IMR-90 (cell line): Measurements from ENCODE around the gene ZNF778. TPM values are rescaled to one million over a fixed set of nuclear protein-coding genes. Genes with fewer than 3 reads are reported as not detected.

Experiments
- ATAC-seq: fragments of 200-7000 bp; cut with Tn5 transposase; 2 replicates; pipeline ENCODE4 v1.9.1; 2020; ENCODE audit warnings: low read depth, mild to moderate bottlenecking, moderate library complexity
- BruUV-seq: library from RNA; stranded (reverse); fragments of 400-500 nt; replicated peaks from 2 replicates; lab custom pipeline; 2021; lab: Mats Ljungman, UMichigan
- CTCF ChIA-PET: fragments of 300-600 bp; formaldehyde crosslinking; extraction: SDS; loops from one replicate; lab custom pipeline; 2021; ENCODE audit warnings: antibody characterized with exemption; lab: Yijun Ruan, JAX
- POLR2A ChIA-PET: fragments of 300-600 bp; sonication (Branson Sonifier 250); formaldehyde crosslinking; loops from one replicate; lab custom pipeline; 2022; ENCODE audit warnings: antibody characterized with exemption; ENCODE audit not compliant: unreplicated experiment; lab: Charles Lee
- DNase-seq: peaks from one replicate; pipeline ENCODE4 v3.0.0; 2013
- H2AFZ ChIP-seq: replicated peaks from 2 replicates; pipeline ENCODE3; 2013; ENCODE audit warnings: low read length, mild to moderate bottlenecking; ENCODE audit not compliant: poor library complexity
- H2AK5ac ChIP-seq: 2 replicates; pipeline ENCODE4 v1.6.1; 2013; ENCODE audit warnings: low read depth, low read length, inconsistent platforms
- H2AK9ac ChIP-seq: replicated peaks from 2 replicates; pipeline ENCODE3; 2013; ENCODE audit warnings: mild to moderate bottlenecking, low read depth, low read length, moderate library complexity; ENCODE audit not compliant: poor library complexity
- H2BK120ac ChIP-seq: 2 replicates; pipeline ENCODE4 v1.6.1; 2013; ENCODE audit warnings: low read depth, low read length, inconsistent platforms
- H2BK15ac ChIP-seq: 3 replicates; pipeline ENCODE4 v1.6.1; 2013; ENCODE audit warnings: low read depth, low read length, inconsistent platforms
- H2BK20ac ChIP-seq: 2 replicates; pipeline ENCODE4 v1.6.1; 2013; ENCODE audit warnings: low read depth, mild to moderate bottlenecking, inconsistent platforms, low read length, moderate library complexity
- H2BK5ac ChIP-seq: 2 replicates; pipeline ENCODE4 v1.6.1; 2013; ENCODE audit warnings: mild to moderate bottlenecking, low read depth, low read length, inconsistent platforms; ENCODE audit not compliant: poor library complexity, severe bottlenecking
- H3K14ac ChIP-seq: replicated peaks from 2 replicates; pipeline ENCODE4 v1.6.1; 2013; ENCODE audit warnings: low read depth, low read length, inconsistent platforms
- H3K18ac ChIP-seq: 2 replicates; pipeline ENCODE4 v1.6.1; 2013; ENCODE audit warnings: low read depth, low read length, control low read depth
- H3K23ac ChIP-seq: 2 replicates; pipeline ENCODE4 v1.6.1; 2013; ENCODE audit warnings: low read depth, low read length, inconsistent platforms
- H3K27ac ChIP-seq: 2 replicates; pipeline ENCODE4 v1.5.1; 2013; ENCODE audit warnings: mild to moderate bottlenecking, control low read depth, low read length; ENCODE audit not compliant: insufficient read depth
- H3K27me3 ChIP-seq: 2 replicates; pipeline ENCODE4 v1.6.1; 2013; ENCODE audit warnings: low read length; ENCODE audit not compliant: control insufficient read depth, insufficient read depth
- H3K36me3 ChIP-seq: 2 replicates; pipeline ENCODE4 v1.6.1; 2013; ENCODE audit warnings: low read length, mixed read lengths; ENCODE audit not compliant: control insufficient read depth, insufficient read depth
- H3K4ac ChIP-seq: 2 replicates; pipeline ENCODE4 v1.6.1; 2013; ENCODE audit warnings: low read depth, low read length, inconsistent platforms
- H3K4me1 ChIP-seq: 2 replicates; pipeline ENCODE4 v1.6.1; 2013; ENCODE audit warnings: low read length, mixed read lengths; ENCODE audit not compliant: control insufficient read depth, insufficient read depth
- H3K4me2 ChIP-seq: 2 replicates; pipeline ENCODE4 v1.6.1; 2013; ENCODE audit warnings: low read depth, mild to moderate bottlenecking, control low read depth, low read length, moderate library complexity
- H3K4me3 ChIP-seq: 2 replicates; pipeline ENCODE4 v1.5.1; 2013; ENCODE audit warnings: low read depth, mild to moderate bottlenecking, control low read depth, low read length, moderate library complexity; ENCODE audit not compliant: insufficient read depth
- H3K56ac ChIP-seq: 2 replicates; pipeline ENCODE4 v1.6.1; 2013; ENCODE audit warnings: low read length, inconsistent platforms; ENCODE audit not compliant: insufficient read depth; ENCODE audit errors: extremely low read depth
- H3K79me1 ChIP-seq, 2 experiments: 2 replicates each; pipeline ENCODE4 v1.6.1; 2013; ENCODE audit warnings: low read length in 2 of 2, inconsistent platforms in 1 of 2, low read depth in 1 of 2
- H3K9ac ChIP-seq: 2 replicates; pipeline ENCODE4 v1.6.1; 2013; ENCODE audit warnings: low read depth, low read length, control low read depth
- H3K9me1 ChIP-seq: 2 replicates; pipeline ENCODE4 v1.6.1; 2013; ENCODE audit warnings: low read length, inconsistent platforms; ENCODE audit not compliant: insufficient read depth
- H3K9me3 ChIP-seq: 2 replicates; pipeline ENCODE4 v1.6.1; 2013; ENCODE audit warnings: low read length; ENCODE audit not compliant: control insufficient read depth, insufficient read depth
- H4K20me1 ChIP-seq: 2 replicates; pipeline ENCODE4 v1.6.1; 2013; ENCODE audit warnings: low read length, inconsistent platforms; ENCODE audit not compliant: insufficient read depth
- H4K5ac ChIP-seq: 2 replicates; pipeline ENCODE4 v1.6.1; 2013; ENCODE audit warnings: mild to moderate bottlenecking, low read depth, low read length, control low read depth
- H4K8ac ChIP-seq, 2 experiments: 2 replicates each; pipeline ENCODE4 v1.6.1; 2013; ENCODE audit warnings: low read depth in 2 of 2, low read length in 2 of 2, control low read depth in 1 of 2, inconsistent platforms in 1 of 2
- H4K91ac ChIP-seq: 2 replicates; pipeline ENCODE4 v1.6.1; 2013; ENCODE audit warnings: low read depth, low read length, inconsistent platforms; ENCODE audit not compliant: insufficient read depth
- BHLHE40 ChIP-seq: fragments of 150-350 bp; IDR thresholded peaks from 2 replicates; pipeline ENCODE4 v1.6.1; 2016; ENCODE audit warnings: mild to moderate bottlenecking, low read depth, low read length
- CEBPB ChIP-seq: IDR thresholded peaks from 2 replicates; pipeline ENCODE4 v1.6.1; 2012; ENCODE audit warnings: low read depth, low read length, improper control_type of control experiment
- CHD1 ChIP-seq: IDR thresholded peaks from 2 replicates; pipeline ENCODE4 v1.6.1; 2012; ENCODE audit warnings: low read depth, low read length, improper control_type of control experiment
- CTCF ChIP-seq: conservative IDR thresholded peaks from 2 replicates; pipeline ENCODE4 v1.5.1; 2012; ENCODE audit warnings: mild to moderate bottlenecking, low read depth, low read length, improper control_type of control experiment
- ELK1 ChIP-seq: fragments of 150-350 bp; IDR thresholded peaks from 2 replicates; pipeline ENCODE4 v1.6.1; 2016; ENCODE audit warnings: low read depth, mild to moderate bottlenecking, low read length, moderate library complexity, borderline replicate concordance
- FOS ChIP-seq: fragments of 150-350 bp; IDR thresholded peaks from 2 replicates; pipeline ENCODE4 v1.6.1; 2016; ENCODE audit warnings: low read depth, low read length
- MAFK ChIP-seq: IDR thresholded peaks from 2 replicates; pipeline ENCODE4 v1.6.1; 2012; ENCODE audit warnings: low read depth, low read length, improper control_type of control experiment
- MAZ ChIP-seq: IDR thresholded peaks from 2 replicates; pipeline ENCODE4 v1.6.1; 2012; ENCODE audit warnings: low read depth, mild to moderate bottlenecking, low read length, improper control_type of control experiment, moderate library complexity, borderline replicate concordance
- MXI1 ChIP-seq: IDR thresholded peaks from 2 replicates; pipeline ENCODE4 v1.6.1; 2012; ENCODE audit warnings: low read depth, mild to moderate bottlenecking, low read length, moderate library complexity, borderline replicate concordance
- NFE2L2 ChIP-seq: fragments of 150-350 bp; IDR thresholded peaks from 2 replicates; pipeline ENCODE4 v1.6.1; 2016; ENCODE audit warnings: low read depth, mild to moderate bottlenecking, low read length
- POLR2A ChIP-seq: IDR thresholded peaks from 2 replicates; pipeline ENCODE4 v1.6.1; 2012; ENCODE audit warnings: mild to moderate bottlenecking, low read depth, low read length
- RAD21 ChIP-seq: IDR thresholded peaks from 2 replicates; pipeline ENCODE4 v1.6.1; 2012; ENCODE audit warnings: low read length, improper control_type of control experiment
- RCOR1 ChIP-seq: IDR thresholded peaks from 2 replicates; pipeline ENCODE4 v1.6.1; 2012; ENCODE audit warnings: mild to moderate bottlenecking, low read length, improper control_type of control experiment; ENCODE audit not compliant: insufficient replicate concordance
- RFX5 ChIP-seq: IDR thresholded peaks from 2 replicates; pipeline ENCODE4 v1.8.0; 2012; ENCODE audit warnings: low read depth, mild to moderate bottlenecking, low read length, moderate library complexity
- SMC3 ChIP-seq: fragments of 150-350 bp; IDR thresholded peaks from 2 replicates; pipeline ENCODE4 v1.6.1; 2016; ENCODE audit warnings: low read depth, mild to moderate bottlenecking, antibody characterized with exemption, low read length, moderate library complexity
- USF2 ChIP-seq: fragments of 150-350 bp; IDR thresholded peaks from 2 replicates; pipeline ENCODE4 v1.6.1; 2017; ENCODE audit warnings: mild to moderate bottlenecking, antibody characterized with exemption, low read length, low read depth
- WGBS, 2 experiments: methylation state at CpG; one replicate each; pipeline versions ENCODE4 v1.1.5 to v1.1.7; 2013; ENCODE audit warnings: missing lambda C conversion rate in 2 of 2; ENCODE audit not compliant: insufficient read length in 1 of 2; ENCODE audit errors: extremely low coverage in 2 of 2; 5-methylcytosine and 5-hydroxymethylcytosine counted together
- dilution Hi-C: fragments of 300-500 bp; cut with HindIII; formaldehyde crosslinking; loops from one replicate; pipeline ENCODE4 v1.14.3; 2018; ENCODE audit warnings: low sequenced_read_pairs; ENCODE audit not compliant: unreplicated experiment
- in situ Hi-C: fragments of 300-500 bp; cut with MboI; formaldehyde crosslinking; loops from 3 replicates; pipeline ENCODE4 v1.14.3; 2019; ENCODE audit warnings: low sequenced_read_pairs, inconsistent platforms, mixed read lengths
- intact Hi-C: fragments of 100-400 bp; cut with micrococcal nuclease; formaldehyde crosslinking; loops from 2 replicates; pipeline ENCODE4 v1.10.0; 2022
- polyA plus RNA-seq, 3 experiments: library from polyadenylated mRNA; depleted of rRNA; stranded (reverse); fragments of >200 nt; gene quantifications; 2 replicates each; pipeline ENCODE4 v1.2.3, GENCODE V29; 2012; ENCODE audit warnings: low replicate concordance in 1 of 3
- total RNA-seq: library from RNA; depleted of rRNA; stranded (reverse); fragments of >200 nt; gene quantifications from 2 replicates; pipeline ENCODE4 v1.2.3, GENCODE V29; 2012

ZNF778 gene
- total and polyA plus RNA-seq, 2 of the 4 experiments (the other 2 are of a cell fraction), result 5.6 to 9.9 TPM

GRCh38 chr16:89173174-89173921 lies 44.2 kb upstream of the ZNF778 start:
- Histone ChIP-seq H2AK9ac (no peak overlapping the region), H3K36me3 (no peaks in the 10 kb centered on the region), H2AFZ (no peak overlapping the region), H3K79me1 (no peaks in the 10 kb centered on the region), H3K27ac (no peak overlapping the region), H4K5ac (no peak overlapping the region), H3K18ac (no peak overlapping the region), H4K8ac (no peak overlapping the region), H3K9ac (no peak overlapping the region), H4K91ac (no peak overlapping the region), H3K4me1 (peaks cover 3% of the 10 kb centered on the region; the same call in 1 of the 2 replicates), H2BK5ac (no peak overlapping the region), H3K4me2 (no peak overlapping the region), H4K20me1 (no peaks in the 10 kb centered on the region; the same call in 1 of the 2 replicates), H2BK20ac (no peak overlapping the region), H2AK5ac (no peak overlapping the region), H3K27me3 (peaks cover 52% of the 10 kb centered on the region), H3K4me3 (no peak overlapping the region), H3K4ac (no peak overlapping the region), H2BK15ac (no peak overlapping the region), H3K9me1 (no peaks in the 10 kb centered on the region), H3K14ac (no peak overlapping the region), H3K9me3 (no peaks in the 10 kb centered on the region), H3K23ac (no peak overlapping the region), H2BK120ac (no peak overlapping the region), H3K56ac (no peak overlapping the region)
- TF ChIP-seq RAD21, result no peak
- no peak for TF ChIP-seq SMC3
- no peak for TF ChIP-seq USF2
- TF ChIP-seq CEBPB, result no peak
- TF ChIP-seq FOS, result no peak
- no peak for TF ChIP-seq RFX5
- TF ChIP-seq MAZ, result no peak
- TF ChIP-seq RCOR1, result no peak
- no peak for TF ChIP-seq POLR2A
- TF ChIP-seq BHLHE40, result no peak
- TF ChIP-seq ELK1, result no peak
- no peak for TF ChIP-seq CHD1
- no peak for TF ChIP-seq NFE2L2
- no peak for TF ChIP-seq CTCF
- TF ChIP-seq MXI1, result no peak
- TF ChIP-seq MAFK, result no peak
- in situ Hi-C loops (no loop called here), intact Hi-C loops (no loop called here), dilution Hi-C loops (no loop called here)
- POLR2A ChIA-PET, result no interaction called here
- WGBS, 2 experiments, result no CpG with 5 or more reads among the region's 11 CpGs
- CTCF ChIA-PET, result no interaction called here
- BruUV-seq, result no TSS peak
- no peak for DNase-seq
- ATAC-seq, result no peak
